Subcutaneous abdominal adipose tissue (tissue), 5 donors: ENCODE results near the gene PRKD1.

ENCODE experiments used
- H3K27ac ChIP-seq: one replicate; pipeline ENCODE4 v1.7.0; 2013; ENCODE audit warnings: low read depth, mild to moderate bottlenecking, inconsistent platforms, low read length, moderate library complexity
- H3K27me3 ChIP-seq, 5 donors: one replicate each; pipeline ENCODE4 v1.7.0; 2013; ENCODE audit warnings: low read length in 5 of 5, inconsistent platforms in 1 of 5; ENCODE audit not compliant: control insufficient read depth in 5 of 5, insufficient read depth in 4 of 5
- H3K36me3 ChIP-seq, 5 donors: one replicate each; pipeline ENCODE4 v1.7.0; 2013; ENCODE audit warnings: low read length in 5 of 5; ENCODE audit not compliant: control insufficient read depth in 5 of 5, insufficient read depth in 5 of 5
- H3K4me1 ChIP-seq, 5 donors: one replicate each; pipeline ENCODE4 v1.7.0; 2013; ENCODE audit warnings: low read length in 5 of 5, mild to moderate bottlenecking in 3 of 5, moderate library complexity in 1 of 5; ENCODE audit not compliant: control insufficient read depth in 5 of 5, insufficient read depth in 5 of 5
- H3K4me3 ChIP-seq, 5 donors: one replicate each; pipeline ENCODE4 v1.7.0; 2013; ENCODE audit warnings: low read length in 5 of 5, low read depth in 1 of 5
- H3K9ac ChIP-seq, 5 donors: one replicate each; pipeline ENCODE4 v1.7.0; 2013; ENCODE audit warnings: low read length in 5 of 5, mild to moderate bottlenecking in 4 of 5, moderate library complexity in 3 of 5
- H3K9me3 ChIP-seq, 5 donors: one replicate each; pipeline ENCODE4 v1.7.0; 2013; ENCODE audit warnings: low read length in 5 of 5; ENCODE audit not compliant: control insufficient read depth in 5 of 5
- donor health status: healthy.
- donor health status: healthy.
- donor health status: healthy.
- donor health status: healthy.
- donor health status: healthy.

The PRKD1 gene

GRCh38 chr14:29529418-29529817 is 398.2 kb downstream of the PRKD1 start:
- Histone ChIP-seq H3K36me3 (no peaks in the 10 kb centered on the region), H3K9ac (no peak overlapping the region), H3K27ac (no peak overlapping the region), H3K4me3 (no peak overlapping the region), H3K27me3 (no peaks in the 10 kb centered on the region), H3K4me1 (no peaks in the 10 kb centered on the region), H3K9me3 (no peaks in the 10 kb centered on the region)

DNA sequence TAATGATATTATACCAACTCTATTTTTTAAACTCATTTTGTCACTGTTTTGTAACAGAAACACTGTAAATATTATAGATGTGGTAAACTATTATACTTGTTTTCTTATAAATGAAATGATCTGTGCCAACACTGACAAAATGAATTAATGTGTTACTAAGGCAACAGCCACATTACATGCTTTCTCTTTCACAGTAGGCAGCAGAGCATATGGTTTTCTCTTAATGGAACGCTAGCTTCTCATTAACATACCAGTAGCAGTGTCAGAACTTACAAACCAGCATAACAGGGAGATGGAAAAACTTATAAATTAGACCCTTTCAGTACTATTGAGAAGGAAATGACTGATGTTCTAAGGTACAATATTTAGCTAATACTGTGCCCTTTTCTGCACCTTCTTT is 398.8 kb downstream of the PRKD1 start:
- no peak overlapping the region for H3K9ac ChIP-seq
- no peaks in the 10 kb centered on the region for H3K36me3 ChIP-seq
- no peak overlapping the region for H3K4me3 ChIP-seq
- H3K27me3 ChIP-seq: no peaks in the 10 kb centered on the region
- no peaks in the 10 kb centered on the region for H3K9me3 ChIP-seq
- H3K27ac ChIP-seq: no peak overlapping the region
- no peaks in the 10 kb centered on the region for H3K4me1 ChIP-seq

GRCh38 chr14:29527286-29527685 is 400.4 kb downstream of the PRKD1 start:
- Histone ChIP-seq H3K4me1 (no peaks in the 10 kb centered on the region), H3K9me3 (no peaks in the 10 kb centered on the region), H3K36me3 (no peaks in the 10 kb centered on the region), H3K9ac (no peak overlapping the region), H3K27me3 (no peaks in the 10 kb centered on the region), H3K4me3 (no peak overlapping the region), H3K27ac (no peak overlapping the region)
